HepG2 (cell line): ENCODE results near the gene CLASP2. TPM values are rescaled to one million over a fixed set of nuclear protein-coding genes. Genes with fewer than 3 reads are reported as not detected.

Experiments used
- ELF1 ChIP-seq: sonication (generic); formaldehyde crosslinking; IDR thresholded peaks from 2 replicates; pipeline ENCODE4 v1.4.0; 2020; ENCODE audit warnings: missing genetic modification reagents
- HDAC2 ChIP-seq: sonication (generic); formaldehyde crosslinking; IDR thresholded peaks from 2 replicates; pipeline ENCODE4 v1.4.0; 2020; ENCODE audit warnings: missing genetic modification reagents
- NONO ChIP-seq, 2 experiments: fragments of 450-650 bp in 1 of 2; sonication (generic) in 1 of 2; formaldehyde crosslinking in 1 of 2; IDR thresholded peaks in 1 of 2; conservative IDR thresholded peaks in 1 of 2; 2 replicates each; pipeline versions ENCODE4 v1.6.1 to v1.8.0; 2017 to 2022; ENCODE audit warnings: mild to moderate bottlenecking in 1 of 2, missing genetic modification reagents in 1 of 2, moderate library complexity in 1 of 2
- PHF8 ChIP-seq: sonication (generic); formaldehyde crosslinking; IDR thresholded peaks from 2 replicates; pipeline ENCODE4 v1.5.0; 2020; ENCODE audit warnings: missing genetic modification reagents
- YEATS4 ChIP-seq: sonication (generic); formaldehyde crosslinking; IDR thresholded peaks from 2 replicates; pipeline ENCODE4 v1.4.0; 2020; ENCODE audit warnings: missing genetic modification reagents, borderline replicate concordance
- YY1 ChIP-seq: IDR thresholded peaks from 2 replicates; pipeline ENCODE4 v1.6.1; 2011; ENCODE audit warnings: low read length, low read depth, moderate library complexity, mild to moderate bottlenecking; ENCODE audit not compliant: insufficient read depth, insufficient replicate concordance
- ZNF652 ChIP-seq: IDR thresholded peaks from 2 replicates; pipeline ENCODE4 v1.6.1; 2016; ENCODE audit warnings: low read depth, borderline replicate concordance
- polyA plus RNA-seq, 8 experiments: library from polyadenylated mRNA; depleted of rRNA in 3 of 8; stranded (reverse) in 7 of 8; unstranded in 1 of 8; fragments of >200 nt; fragmentation: Illumina TruSeq in 4 of 8; extraction: Trizol in 4 of 8; gene quantifications; 2 replicates each; pipeline versions ENCODE4 v1.2.1 to v1.2.3, GENCODE V29; 2011 to 2016; ENCODE audit warnings: low read depth in 4 of 8, missing spikeins in 1 of 8, mixed read lengths in 1 of 8; ENCODE audit not compliant: insufficient read depth in 1 of 8
- total RNA-seq, 5 experiments: library from RNA; depleted of rRNA; stranded (reverse); fragments of >200 nt; fragmentation: Illumina TruSeq; extraction: Trizol; gene quantifications; 2 replicates each; pipeline ENCODE4 v1.2.3, GENCODE V29; 2016; ENCODE audit warnings: low read depth in 1 of 5
- TF ChIP-seq, protein P1 (sequence below): sonication (generic); formaldehyde crosslinking; IDR thresholded peaks from 2 replicates; pipeline ENCODE4 v1.9.0; 2021; ENCODE audit warnings: missing genetic modification reagents, borderline replicate concordance
- TF ChIP-seq, protein P2 (sequence below): sonication (generic); formaldehyde crosslinking; IDR thresholded peaks from 2 replicates; pipeline ENCODE4 v1.8.1; 2022; ENCODE audit warnings: low read depth, mild to moderate bottlenecking, missing genetic modification reagents
- TF ChIP-seq, protein P3 (sequence below): sonication (generic); formaldehyde crosslinking; IDR thresholded peaks from 2 replicates; pipeline ENCODE4 v1.5.0; 2020; ENCODE audit warnings: missing genetic modification reagents, mild to moderate bottlenecking, borderline replicate concordance
- TF ChIP-seq, protein P4 (sequence below): IDR thresholded peaks from 2 replicates; pipeline ENCODE4 v1.6.1; 2016; ENCODE audit warnings: control low read depth
- TF ChIP-seq, protein P5 (sequence below): IDR thresholded peaks from 2 replicates; pipeline ENCODE4 v1.6.1; 2016; ENCODE audit warnings: low read depth, missing genetic modification reagents, missing compliant biosample characterization

The CLASP2 gene
- total and polyA plus RNA-seq, 2 of the 13 experiments (the other 11 are each of a cell fraction or from before 2014, with no cell fraction given), result 15.7 to 34.8 TPM

DNA sequence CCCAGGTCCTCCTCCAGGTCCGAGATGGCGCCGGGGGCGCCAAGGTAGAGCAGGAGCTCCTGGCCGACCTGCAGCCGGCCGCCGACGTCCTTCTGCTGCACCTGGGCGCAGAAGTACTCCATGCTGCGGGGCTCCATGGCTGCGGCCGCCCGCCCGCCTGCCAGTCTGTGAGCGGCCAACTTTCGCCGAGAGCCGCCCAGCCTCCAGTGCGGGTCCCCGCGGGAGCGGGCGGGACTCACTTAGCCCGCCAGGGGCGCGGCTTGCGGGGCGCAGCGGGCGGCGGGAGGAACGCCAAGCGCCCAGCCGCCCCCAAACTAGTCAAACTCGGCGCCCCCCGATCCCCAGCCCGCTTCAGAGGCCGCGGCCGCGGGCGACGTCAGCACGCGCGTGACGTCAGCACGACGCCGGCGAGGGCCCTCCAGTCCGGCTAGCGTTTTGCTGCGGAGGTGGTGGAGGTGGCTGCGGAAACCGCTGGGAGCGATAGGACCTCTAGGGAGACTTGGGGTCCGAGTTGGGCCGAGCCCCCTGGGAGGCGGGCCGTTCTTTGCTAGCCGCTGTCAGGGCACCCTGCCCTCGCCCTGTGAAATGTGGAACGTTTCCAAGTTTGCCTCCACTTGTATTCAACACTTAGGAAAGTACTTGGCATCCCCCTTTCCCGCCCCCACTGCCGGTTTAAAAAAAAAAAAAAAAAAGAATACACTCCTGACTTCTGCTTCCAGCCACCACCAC lies at the start of gene CLASP2 (continued):
- TF ChIP-seq, protein P1, sequence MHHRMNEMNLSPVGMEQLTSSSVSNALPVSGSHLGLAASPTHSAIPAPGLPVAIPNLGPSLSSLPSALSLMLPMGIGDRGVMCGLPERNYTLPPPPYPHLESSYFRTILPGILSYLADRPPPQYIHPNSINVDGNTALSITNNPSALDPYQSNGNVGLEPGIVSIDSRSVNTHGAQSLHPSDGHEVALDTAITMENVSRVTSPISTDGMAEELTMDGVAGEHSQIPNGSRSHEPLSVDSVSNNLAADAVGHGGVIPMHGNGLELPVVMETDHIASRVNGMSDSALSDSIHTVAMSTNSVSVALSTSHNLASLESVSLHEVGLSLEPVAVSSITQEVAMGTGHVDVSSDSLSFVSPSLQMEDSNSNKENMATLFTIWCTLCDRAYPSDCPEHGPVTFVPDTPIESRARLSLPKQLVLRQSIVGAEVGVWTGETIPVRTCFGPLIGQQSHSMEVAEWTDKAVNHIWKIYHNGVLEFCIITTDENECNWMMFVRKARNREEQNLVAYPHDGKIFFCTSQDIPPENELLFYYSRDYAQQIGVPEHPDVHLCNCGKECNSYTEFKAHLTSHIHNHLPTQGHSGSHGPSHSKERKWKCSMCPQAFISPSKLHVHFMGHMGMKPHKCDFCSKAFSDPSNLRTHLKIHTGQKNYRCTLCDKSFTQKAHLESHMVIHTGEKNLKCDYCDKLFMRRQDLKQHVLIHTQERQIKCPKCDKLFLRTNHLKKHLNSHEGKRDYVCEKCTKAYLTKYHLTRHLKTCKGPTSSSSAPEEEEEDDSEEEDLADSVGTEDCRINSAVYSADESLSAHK (CRISPR knock-in tag), result no peak
- peak; percentile 80 for TF ChIP-seq YY1
- peak; percentile 84 for TF ChIP-seq PHF8 (CRISPR knock-in tag)
- no peak for TF ChIP-seq ZNF652 (CRISPR knock-in tag)
- TF ChIP-seq HDAC2 (CRISPR knock-in tag), result peak; percentile 41
- TF ChIP-seq ELF1, result no peak
- TF ChIP-seq, protein P2, sequence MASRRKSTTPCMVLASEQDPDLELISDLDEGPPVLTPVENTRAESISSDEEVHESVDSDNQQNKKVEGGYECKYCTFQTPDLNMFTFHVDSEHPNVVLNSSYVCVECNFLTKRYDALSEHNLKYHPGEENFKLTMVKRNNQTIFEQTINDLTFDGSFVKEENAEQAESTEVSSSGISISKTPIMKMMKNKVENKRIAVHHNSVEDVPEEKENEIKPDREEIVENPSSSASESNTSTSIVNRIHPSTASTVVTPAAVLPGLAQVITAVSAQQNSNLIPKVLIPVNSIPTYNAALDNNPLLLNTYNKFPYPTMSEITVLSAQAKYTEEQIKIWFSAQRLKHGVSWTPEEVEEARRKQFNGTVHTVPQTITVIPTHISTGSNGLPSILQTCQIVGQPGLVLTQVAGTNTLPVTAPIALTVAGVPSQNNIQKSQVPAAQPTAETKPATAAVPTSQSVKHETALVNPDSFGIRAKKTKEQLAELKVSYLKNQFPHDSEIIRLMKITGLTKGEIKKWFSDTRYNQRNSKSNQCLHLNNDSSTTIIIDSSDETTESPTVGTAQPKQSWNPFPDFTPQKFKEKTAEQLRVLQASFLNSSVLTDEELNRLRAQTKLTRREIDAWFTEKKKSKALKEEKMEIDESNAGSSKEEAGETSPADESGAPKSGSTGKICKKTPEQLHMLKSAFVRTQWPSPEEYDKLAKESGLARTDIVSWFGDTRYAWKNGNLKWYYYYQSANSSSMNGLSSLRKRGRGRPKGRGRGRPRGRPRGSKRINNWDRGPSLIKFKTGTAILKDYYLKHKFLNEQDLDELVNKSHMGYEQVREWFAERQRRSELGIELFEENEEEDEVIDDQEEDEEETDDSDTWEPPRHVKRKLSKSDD (CRISPR knock-in tag), result peak; percentile 90; the same call in 1 of the 2 replicates
- TF ChIP-seq, protein P3, sequence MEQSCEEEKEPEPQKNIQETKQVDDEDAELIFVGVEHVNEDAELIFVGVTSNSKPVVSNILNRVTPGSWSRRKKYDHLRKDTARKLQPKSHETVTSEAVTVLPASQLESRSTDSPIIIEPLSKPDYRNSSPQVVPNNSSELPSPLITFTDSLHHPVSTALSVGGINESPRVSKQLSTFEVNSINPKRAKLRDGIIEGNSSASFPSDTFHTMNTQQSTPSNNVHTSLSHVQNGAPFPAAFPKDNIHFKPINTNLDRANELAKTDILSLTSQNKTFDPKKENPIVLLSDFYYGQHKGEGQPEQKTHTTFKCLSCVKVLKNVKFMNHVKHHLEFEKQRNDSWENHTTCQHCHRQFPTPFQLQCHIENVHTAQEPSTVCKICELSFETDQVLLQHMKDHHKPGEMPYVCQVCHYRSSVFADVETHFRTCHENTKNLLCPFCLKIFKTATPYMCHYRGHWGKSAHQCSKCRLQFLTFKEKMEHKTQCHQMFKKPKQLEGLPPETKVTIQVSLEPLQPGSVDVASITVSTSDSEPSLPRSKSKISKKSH (CRISPR knock-in tag), result no peak; the same call in 1 of the 2 replicates
- no peak for TF ChIP-seq NONO (IDR thresholded peaks at IDR 0.05)
- peak; percentile 75 for TF ChIP-seq NONO (CRISPR knock-in tag; conservative IDR thresholded peaks at IDR 0.05)
- TF ChIP-seq, protein P4, sequence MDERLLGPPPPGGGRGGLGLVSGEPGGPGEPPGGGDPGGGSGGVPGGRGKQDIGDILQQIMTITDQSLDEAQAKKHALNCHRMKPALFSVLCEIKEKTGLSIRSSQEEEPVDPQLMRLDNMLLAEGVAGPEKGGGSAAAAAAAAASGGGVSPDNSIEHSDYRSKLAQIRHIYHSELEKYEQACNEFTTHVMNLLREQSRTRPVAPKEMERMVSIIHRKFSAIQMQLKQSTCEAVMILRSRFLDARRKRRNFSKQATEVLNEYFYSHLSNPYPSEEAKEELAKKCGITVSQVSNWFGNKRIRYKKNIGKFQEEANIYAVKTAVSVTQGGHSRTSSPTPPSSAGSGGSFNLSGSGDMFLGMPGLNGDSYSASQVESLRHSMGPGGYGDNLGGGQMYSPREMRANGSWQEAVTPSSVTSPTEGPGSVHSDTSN (CRISPR knock-in tag), result no peak
- peak; percentile 57; the same call in 1 of the 2 replicates for TF ChIP-seq YEATS4 (CRISPR knock-in tag)
- TF ChIP-seq, protein P5, sequence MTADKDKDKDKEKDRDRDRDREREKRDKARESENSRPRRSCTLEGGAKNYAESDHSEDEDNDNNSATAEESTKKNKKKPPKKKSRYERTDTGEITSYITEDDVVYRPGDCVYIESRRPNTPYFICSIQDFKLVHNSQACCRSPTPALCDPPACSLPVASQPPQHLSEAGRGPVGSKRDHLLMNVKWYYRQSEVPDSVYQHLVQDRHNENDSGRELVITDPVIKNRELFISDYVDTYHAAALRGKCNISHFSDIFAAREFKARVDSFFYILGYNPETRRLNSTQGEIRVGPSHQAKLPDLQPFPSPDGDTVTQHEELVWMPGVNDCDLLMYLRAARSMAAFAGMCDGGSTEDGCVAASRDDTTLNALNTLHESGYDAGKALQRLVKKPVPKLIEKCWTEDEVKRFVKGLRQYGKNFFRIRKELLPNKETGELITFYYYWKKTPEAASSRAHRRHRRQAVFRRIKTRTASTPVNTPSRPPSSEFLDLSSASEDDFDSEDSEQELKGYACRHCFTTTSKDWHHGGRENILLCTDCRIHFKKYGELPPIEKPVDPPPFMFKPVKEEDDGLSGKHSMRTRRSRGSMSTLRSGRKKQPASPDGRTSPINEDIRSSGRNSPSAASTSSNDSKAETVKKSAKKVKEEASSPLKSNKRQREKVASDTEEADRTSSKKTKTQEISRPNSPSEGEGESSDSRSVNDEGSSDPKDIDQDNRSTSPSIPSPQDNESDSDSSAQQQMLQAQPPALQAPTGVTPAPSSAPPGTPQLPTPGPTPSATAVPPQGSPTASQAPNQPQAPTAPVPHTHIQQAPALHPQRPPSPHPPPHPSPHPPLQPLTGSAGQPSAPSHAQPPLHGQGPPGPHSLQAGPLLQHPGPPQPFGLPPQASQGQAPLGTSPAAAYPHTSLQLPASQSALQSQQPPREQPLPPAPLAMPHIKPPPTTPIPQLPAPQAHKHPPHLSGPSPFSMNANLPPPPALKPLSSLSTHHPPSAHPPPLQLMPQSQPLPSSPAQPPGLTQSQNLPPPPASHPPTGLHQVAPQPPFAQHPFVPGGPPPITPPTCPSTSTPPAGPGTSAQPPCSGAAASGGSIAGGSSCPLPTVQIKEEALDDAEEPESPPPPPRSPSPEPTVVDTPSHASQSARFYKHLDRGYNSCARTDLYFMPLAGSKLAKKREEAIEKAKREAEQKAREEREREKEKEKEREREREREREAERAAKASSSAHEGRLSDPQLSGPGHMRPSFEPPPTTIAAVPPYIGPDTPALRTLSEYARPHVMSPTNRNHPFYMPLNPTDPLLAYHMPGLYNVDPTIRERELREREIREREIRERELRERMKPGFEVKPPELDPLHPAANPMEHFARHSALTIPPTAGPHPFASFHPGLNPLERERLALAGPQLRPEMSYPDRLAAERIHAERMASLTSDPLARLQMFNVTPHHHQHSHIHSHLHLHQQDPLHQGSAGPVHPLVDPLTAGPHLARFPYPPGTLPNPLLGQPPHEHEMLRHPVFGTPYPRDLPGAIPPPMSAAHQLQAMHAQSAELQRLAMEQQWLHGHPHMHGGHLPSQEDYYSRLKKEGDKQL, result no peak
